NCI-H1048 (cell line): Measurements from ENCODE around the gene ZNF543.
A peak's percentile ranks its signal among the peaks of the same experiment; 100 is the strongest.
"Not testable (repeated sequence)": the region's sequence is repeated elsewhere in the genome, so short reads cannot be mapped to it uniquely, and the experiment has no call there.

Experiments used
- DNase-seq: peaks from one replicate; lab custom pipeline; 2025; lab: John Stamatoyannopoulos, UW

The ZNF543 gene

GRCh38 chr19:57321116-57321515 is 844 bp downstream of the ZNF543 start:
- DNase-seq = no peak

- no peak for DNase-seq
Observed at GRCh38 chr19:57321751-57322150, 1.5 kb downstream of the ZNF543 start.

GRCh38 chr19:57324992-57325391 is 4.7 kb downstream of the ZNF543 start:
- DNase-seq = no peak

- no peak for DNase-seq
Observed at GRCh38 chr19:57327993-57328392, 7.7 kb downstream of the ZNF543 start.

GRCh38 chr19:57334191-57334590 is 13.9 kb downstream of the ZNF543 start:
- no peak for DNase-seq

GRCh38 chr19:57338877-57339276 is 18.6 kb downstream of the ZNF543 start:
- no peak for DNase-seq

GRCh38 chr19:57342582-57342981 is 22.3 kb downstream of the ZNF543 start:
- DNase-seq = no peak

- DNase-seq = no peak
Observed at GRCh38 chr19:57348136-57348535, 27.9 kb downstream of the ZNF543 start.

GRCh38 chr19:57350877-57351805 is 30.9 kb downstream of the ZNF543 start, which contains the start of gene ZNF304:
ZNF304 (plus strand) TSS chr19:57351271; CDS start chr19:57351665, 394 bp downstream.
- DNase-seq = peak; percentile 87

- no peak for DNase-seq
Observed at GRCh38 chr19:57351867-57352266, 31.6 kb downstream of the ZNF543 start.

GRCh38 chr19:57355916-57356315 is 35.6 kb downstream of the ZNF543 start:
- no peak for DNase-seq

- DNase-seq = no peak
Observed at GRCh38 chr19:57357406-57357805, 37.1 kb downstream of the ZNF543 start.

- DNase-seq = no peak
Observed at GRCh38 chr19:57359300-57359699, 39.0 kb downstream of the ZNF543 start.

GRCh38 chr19:57362419-57362818 is 42.1 kb downstream of the ZNF543 start:
- DNase-seq = no peak

- DNase-seq = peak; percentile 96
Observed at GRCh38 chr19:57362997-57363687, 42.9 kb downstream of the ZNF543 start, which contains the start of the genes TRAPPC2B and ZNF547. TRAPPC2B (plus strand) TSS chr19:57363551; CDS start chr19:57364834, 1,283 bp downstream. ZNF547 (plus strand) TSS chr19:57363551; CDS start chr19:57368556, 5,005 bp downstream.

GRCh38 chr19:57363688-57364181 is 43.5 kb downstream of the ZNF543 start:
- DNase-seq = no peak

GRCh38 chr19:57366776-57367175 is 46.5 kb downstream of the ZNF543 start:
- DNase-seq = no peak

- DNase-seq = no peak
Observed at GRCh38 chr19:57374179-57374578, 53.9 kb downstream of the ZNF543 start.

- not testable (repeated sequence) for DNase-seq
Observed at GRCh38 chr19:57374647-57375046, 54.4 kb downstream of the ZNF543 start.

- no peak for DNase-seq
Observed at GRCh38 chr19:57376151-57376550, 55.9 kb downstream of the ZNF543 start.

GRCh38 chr19:57377498-57378146 is 57.4 kb downstream of the ZNF543 start:
- DNase-seq = no peak
